ENCODE results near the gene RBMS2. TPM values are rescaled to one million over a fixed set of nuclear protein-coding genes. Genes with fewer than 3 reads are reported as not detected.
A peak's percentile ranks its signal among the peaks of the same experiment; 100 is the strongest.

RBMS2 gene
- polyA plus RNA-seq, 3 donors, result 5.1 to 8.2 (median 6.5) TPM

DNA sequence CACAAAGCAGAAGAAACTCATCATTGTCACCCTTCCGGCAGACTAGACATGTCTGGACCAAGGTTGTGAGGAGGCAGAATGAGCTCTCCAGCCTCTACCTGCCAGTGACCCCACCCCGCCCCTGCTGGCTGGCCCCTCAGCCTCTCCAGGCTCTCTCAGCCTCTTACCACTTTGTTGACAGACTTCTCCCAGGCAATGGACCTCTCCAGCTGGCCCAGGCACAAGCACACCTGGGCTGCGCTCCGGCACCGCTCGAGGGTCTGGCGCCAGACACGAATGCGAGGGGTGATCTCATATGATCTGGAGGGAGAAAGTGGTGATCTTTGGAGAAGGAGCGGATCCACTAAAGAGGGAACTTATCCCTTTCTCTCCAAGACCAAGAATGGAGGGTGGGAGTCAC is 78.2 kb downstream of the RBMS2 start:
- H3K36me3 ChIP-seq (replicated peaks in 1 of 2; ENCODE audit: control insufficient read depth in 1 of 2, insufficient read depth in 2 of 2, low read length in 2 of 2), result peaks cover 91 to 99% of the 10 kb centered on the region in 2 donors
- H3K9ac ChIP-seq (ENCODE audit: insufficient read depth, low read length, poor library complexity, severe bottlenecking), result no peak overlapping the region
- no peaks in the 10 kb centered on the region for H3K4me1 Mint-ChIP-seq
- TF ChIP-seq CTCF (IDR thresholded peaks at IDR 0.05), result no peak
- no peaks in the 10 kb centered on the region for H3K27me3 ChIP-seq (ENCODE audit: control insufficient read depth in 2 of 2, insufficient read depth in 2 of 2, low read length in 2 of 2)
- no peak overlapping the region for H3K27ac ChIP-seq (ENCODE audit: low read depth in 1 of 2, low read length in 2 of 2)
- H3K27me3 Mint-ChIP-seq (ENCODE audit: low read depth in 3 of 3), result no peaks in the 10 kb centered on the region
- intact Hi-C loops (cut with micrococcal nuclease), result no loop called here
- no peak overlapping the region for H3K4me3 ChIP-seq (replicated peaks in 1 of 3; ENCODE audit: low read depth in 2 of 3, low read length in 3 of 3)
- H3K9me3 ChIP-seq (replicated peaks in 1 of 2; ENCODE audit: control insufficient read depth in 1 of 2, insufficient read depth in 1 of 2, low read length in 2 of 2), result no peaks in the 10 kb centered on the region
- H3K4me2 ChIP-seq (replicated peaks; ENCODE audit: extremely low read depth, low read length, poor library complexity, severe bottlenecking), result no peak overlapping the region
- H2AFZ ChIP-seq (ENCODE audit: insufficient read depth, low read depth, low read length, poor library complexity, severe bottlenecking), result no peak overlapping the region
- peak overlapping the region in 1 of 7 donors; percentile 57 for H3K27ac Mint-ChIP-seq
- DNase-seq, result no peak
- WGBS (ENCODE audit: insufficient coverage), result 93% methylated on average over 4 of the region's 10 CpGs
- no peaks in the 10 kb centered on the region for H3K4me1 ChIP-seq (ENCODE audit: control insufficient read depth in 1 of 2, insufficient read depth in 2 of 2, low read length in 2 of 2)
- H4K20me1 ChIP-seq (ENCODE audit: insufficient read depth, low read length), result peaks cover 54% of the 10 kb centered on the region
- peaks cover 88 to 98% of the 10 kb centered on the region in 2 donors for H3K36me3 Mint-ChIP-seq
- no peaks in the 10 kb centered on the region for H3K79me2 ChIP-seq (ENCODE audit: insufficient read depth, low read length)
- peaks cover 0 to 3% (median 0%) of the 10 kb centered on the region in 7 donors for H3K9me3 Mint-ChIP-seq
- no peak overlapping the region for H3K4me3 Mint-ChIP-seq

DNA sequence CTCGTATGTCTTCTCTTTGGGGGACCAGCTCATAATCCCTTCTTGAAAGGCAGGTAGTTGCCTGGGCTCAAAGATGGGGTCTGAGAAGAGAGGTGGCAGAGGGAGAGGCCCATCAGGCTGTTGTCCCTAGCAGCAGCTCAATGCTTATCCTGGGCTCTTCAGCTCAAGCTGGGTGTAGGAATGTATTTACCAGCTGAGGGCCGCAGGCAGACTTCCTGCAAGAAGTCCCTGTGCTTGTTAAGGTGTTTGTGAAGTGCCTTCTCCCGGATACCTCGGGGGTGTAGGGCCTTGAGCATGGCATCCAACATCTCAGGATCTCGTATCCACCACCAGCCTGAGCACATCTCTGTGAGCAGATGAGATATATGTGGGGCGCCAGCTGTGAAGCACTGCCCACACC is 79.1 kb downstream of the RBMS2 start:
- peak overlapping the region in 1 of 2 donors; percentile 1 for H3K27ac ChIP-seq (ENCODE audit: low read depth in 1 of 2, low read length in 2 of 2)
- Mint-ChIP-seq H3K36me3 (peaks cover 90 to 99% of the 10 kb centered on the region in 2 donors), H3K9me3 (peaks cover 0 to 3% (median 0%) of the 10 kb centered on the region in 7 donors), H3K4me3 (no peak overlapping the region), H3K4me1 (no peaks in the 10 kb centered on the region), H3K27me3 (ENCODE audit: low read depth in 3 of 3) (no peaks in the 10 kb centered on the region), H3K27ac (peak overlapping the region in 1 of 7 donors; percentile 33)
- no peak overlapping the region for H3K4me2 ChIP-seq (replicated peaks; ENCODE audit: extremely low read depth, low read length, poor library complexity, severe bottlenecking)
- H3K36me3 ChIP-seq (replicated peaks in 1 of 2; ENCODE audit: control insufficient read depth in 1 of 2, insufficient read depth in 2 of 2, low read length in 2 of 2), result peaks cover 98 to 99% of the 10 kb centered on the region in 2 donors
- H3K4me1 ChIP-seq (ENCODE audit: control insufficient read depth in 1 of 2, insufficient read depth in 2 of 2, low read length in 2 of 2), result no peaks in the 10 kb centered on the region
- 100% methylated on average over 1 of the region's 6 CpGs for whole genome bisulfite sequencing (ENCODE audit: insufficient coverage)
- H3K9ac ChIP-seq (ENCODE audit: insufficient read depth, low read length, poor library complexity, severe bottlenecking), result no peak overlapping the region
- no peak overlapping the region for H3K4me3 ChIP-seq (replicated peaks in 1 of 3; ENCODE audit: low read depth in 2 of 3, low read length in 3 of 3)
- H3K79me2 ChIP-seq (ENCODE audit: insufficient read depth, low read length), result no peaks in the 10 kb centered on the region
- H3K9me3 ChIP-seq (replicated peaks in 1 of 2; ENCODE audit: control insufficient read depth in 1 of 2, insufficient read depth in 1 of 2, low read length in 2 of 2), result no peaks in the 10 kb centered on the region
- TF ChIP-seq CTCF (IDR thresholded peaks at IDR 0.05), result no peak
- H4K20me1 ChIP-seq (ENCODE audit: insufficient read depth, low read length), result peaks cover 58% of the 10 kb centered on the region
- no peaks in the 10 kb centered on the region for H3K27me3 ChIP-seq (ENCODE audit: control insufficient read depth in 2 of 2, insufficient read depth in 2 of 2, low read length in 2 of 2)
- H2AFZ ChIP-seq (ENCODE audit: insufficient read depth, low read depth, low read length, poor library complexity, severe bottlenecking), result no peak overlapping the region
- no peak for DNase-seq
- intact Hi-C loops (cut with micrococcal nuclease), result no loop called here

Measured in CD14-positive monocyte (primary cell).